GM10266 (cell line): ENCODE data around the gene DMBT1.

Experiments used
- DNase-seq: peaks from one replicate; pipeline ENCODE4 v3.0.0; 2012; ENCODE audit errors: extremely low spot score
- TF ChIP-seq, protein P1 (sequence below): IDR thresholded peaks from 2 replicates; pipeline ENCODE4 v1.5.1; 2012; ENCODE audit warnings: mild to moderate bottlenecking, low read depth; ENCODE audit not compliant: control insufficient read depth, insufficient read depth; ENCODE audit errors: missing control alignments

Gene DMBT1

GRCh38 chr10:122548407-122549085 lies 12.0 kb upstream of the DMBT1 start:
- TF ChIP-seq, protein P1, sequence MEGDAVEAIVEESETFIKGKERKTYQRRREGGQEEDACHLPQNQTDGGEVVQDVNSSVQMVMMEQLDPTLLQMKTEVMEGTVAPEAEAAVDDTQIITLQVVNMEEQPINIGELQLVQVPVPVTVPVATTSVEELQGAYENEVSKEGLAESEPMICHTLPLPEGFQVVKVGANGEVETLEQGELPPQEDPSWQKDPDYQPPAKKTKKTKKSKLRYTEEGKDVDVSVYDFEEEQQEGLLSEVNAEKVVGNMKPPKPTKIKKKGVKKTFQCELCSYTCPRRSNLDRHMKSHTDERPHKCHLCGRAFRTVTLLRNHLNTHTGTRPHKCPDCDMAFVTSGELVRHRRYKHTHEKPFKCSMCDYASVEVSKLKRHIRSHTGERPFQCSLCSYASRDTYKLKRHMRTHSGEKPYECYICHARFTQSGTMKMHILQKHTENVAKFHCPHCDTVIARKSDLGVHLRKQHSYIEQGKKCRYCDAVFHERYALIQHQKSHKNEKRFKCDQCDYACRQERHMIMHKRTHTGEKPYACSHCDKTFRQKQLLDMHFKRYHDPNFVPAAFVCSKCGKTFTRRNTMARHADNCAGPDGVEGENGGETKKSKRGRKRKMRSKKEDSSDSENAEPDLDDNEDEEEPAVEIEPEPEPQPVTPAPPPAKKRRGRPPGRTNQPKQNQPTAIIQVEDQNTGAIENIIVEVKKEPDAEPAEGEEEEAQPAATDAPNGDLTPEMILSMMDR = no peak

DNA sequence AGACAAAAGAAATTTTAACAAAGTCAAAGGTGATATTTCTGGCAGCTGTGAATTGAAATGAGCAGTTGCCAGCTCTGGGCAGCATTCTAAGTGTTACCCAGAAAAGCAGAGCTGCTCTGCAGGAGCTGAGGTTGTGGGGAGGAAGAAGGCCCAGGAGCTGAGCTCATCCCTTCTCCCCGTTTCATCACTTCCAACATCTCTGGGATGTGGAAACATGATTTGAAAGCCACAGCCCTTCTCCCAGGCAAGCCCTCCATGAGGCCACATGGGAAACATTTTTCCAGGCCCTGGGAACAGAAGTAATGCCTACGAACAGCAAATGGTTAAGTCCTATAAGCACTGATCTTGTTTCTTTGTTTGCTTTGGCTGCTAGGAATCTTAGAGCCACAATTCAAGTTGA lies 10.9 kb upstream of the DMBT1 start:
- TF ChIP-seq, protein P1 = no peak
- DNase-seq = no peak

More at GRCh38 chr10:122548407-122549085, 12.0 kb upstream of the DMBT1 start:
- no peak for DNase-seq

DNA sequence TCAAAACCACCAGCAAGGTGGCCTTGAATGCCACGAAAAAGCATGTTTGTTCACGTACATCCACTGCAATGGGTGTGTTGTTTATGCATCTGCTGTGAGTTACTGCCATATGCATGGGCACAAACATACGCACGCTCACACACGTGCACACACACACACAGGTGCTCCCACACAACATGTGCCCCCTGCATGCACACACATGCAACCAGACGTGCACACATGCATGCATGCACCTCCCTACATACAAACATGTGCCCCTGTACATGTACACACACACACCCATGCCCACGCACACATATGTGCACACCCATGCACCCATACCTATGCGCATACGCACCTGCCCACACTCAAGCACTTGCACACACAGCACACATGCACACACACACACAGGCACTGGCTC lies 10.1 kb upstream of the DMBT1 start:
- no peak for DNase-seq
- TF ChIP-seq, protein P1 = no peak

- TF ChIP-seq, protein P1 = no peak
- DNase-seq = no peak
Measured at GRCh38 chr10:122550983-122551382, 9.6 kb upstream of the DMBT1 start.

DNA sequence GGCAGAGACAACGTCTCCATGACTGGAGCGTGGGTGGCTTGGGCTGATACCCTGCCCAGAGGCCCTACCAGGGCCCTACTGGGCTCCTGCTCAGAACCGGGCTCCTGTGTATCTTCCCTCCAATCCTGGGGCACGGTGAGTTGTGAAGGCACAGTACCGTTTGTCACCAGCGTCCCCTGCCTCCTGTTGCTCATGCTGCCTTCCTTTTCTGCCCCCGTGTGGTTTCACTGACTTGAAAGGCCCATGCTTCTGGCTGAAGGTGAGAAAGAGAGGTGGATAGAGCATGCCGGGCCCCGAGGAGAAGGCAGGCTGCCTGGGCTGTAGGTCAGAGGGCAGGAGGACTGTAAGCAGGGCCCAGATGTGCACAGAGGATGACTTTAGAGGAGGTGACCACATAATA lies 9.1 kb upstream of the DMBT1 start:
- TF ChIP-seq, protein P1 = no peak
- no peak for DNase-seq

GRCh38 chr10:122553341-122553740 lies 7.2 kb upstream of the DMBT1 start:
- no peak for DNase-seq
- TF ChIP-seq, protein P1 = no peak

GRCh38 chr10:122554131-122555036 lies 6.2 kb upstream of the DMBT1 start:
- TF ChIP-seq, protein P1 = no peak
- DNase-seq = no peak
